ENCODE results near the gene TTN.

TTN gene

GRCh38 chr2:178491612-178492011 lies 315.6 kb downstream of the TTN start:
- no peak for DNase-seq (ENCODE audit: low read depth)

DNA sequence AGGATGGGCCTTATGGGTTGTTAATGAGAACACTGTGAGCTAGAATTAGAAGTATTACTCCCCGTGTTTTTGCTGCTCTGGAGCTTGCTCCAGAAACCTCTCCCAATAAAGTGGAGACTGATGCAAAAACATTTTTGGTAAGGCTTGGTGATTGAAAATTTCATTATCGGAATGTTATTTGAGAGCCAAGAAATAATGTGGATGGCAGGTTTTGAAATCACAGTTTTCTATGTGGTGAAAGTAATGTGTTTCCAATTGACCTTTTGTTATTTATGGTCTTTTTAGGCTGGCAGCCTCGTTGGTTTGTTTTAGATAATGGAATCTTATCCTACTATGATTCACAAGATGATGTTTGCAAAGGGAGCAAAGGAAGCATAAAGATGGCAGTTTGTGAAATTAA lies 321.9 kb downstream of the TTN start:
- no peak for DNase-seq (ENCODE audit: low read depth)
- TF ChIP-seq, protein P1, sequence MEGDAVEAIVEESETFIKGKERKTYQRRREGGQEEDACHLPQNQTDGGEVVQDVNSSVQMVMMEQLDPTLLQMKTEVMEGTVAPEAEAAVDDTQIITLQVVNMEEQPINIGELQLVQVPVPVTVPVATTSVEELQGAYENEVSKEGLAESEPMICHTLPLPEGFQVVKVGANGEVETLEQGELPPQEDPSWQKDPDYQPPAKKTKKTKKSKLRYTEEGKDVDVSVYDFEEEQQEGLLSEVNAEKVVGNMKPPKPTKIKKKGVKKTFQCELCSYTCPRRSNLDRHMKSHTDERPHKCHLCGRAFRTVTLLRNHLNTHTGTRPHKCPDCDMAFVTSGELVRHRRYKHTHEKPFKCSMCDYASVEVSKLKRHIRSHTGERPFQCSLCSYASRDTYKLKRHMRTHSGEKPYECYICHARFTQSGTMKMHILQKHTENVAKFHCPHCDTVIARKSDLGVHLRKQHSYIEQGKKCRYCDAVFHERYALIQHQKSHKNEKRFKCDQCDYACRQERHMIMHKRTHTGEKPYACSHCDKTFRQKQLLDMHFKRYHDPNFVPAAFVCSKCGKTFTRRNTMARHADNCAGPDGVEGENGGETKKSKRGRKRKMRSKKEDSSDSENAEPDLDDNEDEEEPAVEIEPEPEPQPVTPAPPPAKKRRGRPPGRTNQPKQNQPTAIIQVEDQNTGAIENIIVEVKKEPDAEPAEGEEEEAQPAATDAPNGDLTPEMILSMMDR (IDR thresholded peaks at IDR 0.05; ENCODE audit: low read length, missing control alignments) = no peak
- H3K4me3 ChIP-seq (replicated peaks; ENCODE audit: low read depth, low read length) = no peak overlapping the region

More at GRCh38 chr2:178491612-178492011, 315.6 kb downstream of the TTN start:
- no peak overlapping the region for H3K4me3 ChIP-seq (replicated peaks; ENCODE audit: low read depth, low read length)
- TF ChIP-seq, protein P1 (IDR thresholded peaks at IDR 0.05; ENCODE audit: low read length, missing control alignments) = no peak

- TF ChIP-seq, protein P1 (IDR thresholded peaks at IDR 0.05; ENCODE audit: low read length, missing control alignments) = no peak
- peak; percentile 44 for DNase-seq (ENCODE audit: low read depth)
- no peak overlapping the region for H3K4me3 ChIP-seq (replicated peaks; ENCODE audit: low read depth, low read length)
These were observed 322.8 kb downstream of the TTN start for GRCh38 chr2:178484245-178485041.

- TF ChIP-seq, protein P1 (IDR thresholded peaks at IDR 0.05; ENCODE audit: low read length, missing control alignments) = no peak
- H3K4me3 ChIP-seq (replicated peaks; ENCODE audit: low read depth, low read length) = peak overlapping the region; percentile 2
- no peak for DNase-seq (ENCODE audit: low read depth)
These were observed 324.8 kb downstream of the TTN start for GRCh38 chr2:178482437-178482836.

DNA sequence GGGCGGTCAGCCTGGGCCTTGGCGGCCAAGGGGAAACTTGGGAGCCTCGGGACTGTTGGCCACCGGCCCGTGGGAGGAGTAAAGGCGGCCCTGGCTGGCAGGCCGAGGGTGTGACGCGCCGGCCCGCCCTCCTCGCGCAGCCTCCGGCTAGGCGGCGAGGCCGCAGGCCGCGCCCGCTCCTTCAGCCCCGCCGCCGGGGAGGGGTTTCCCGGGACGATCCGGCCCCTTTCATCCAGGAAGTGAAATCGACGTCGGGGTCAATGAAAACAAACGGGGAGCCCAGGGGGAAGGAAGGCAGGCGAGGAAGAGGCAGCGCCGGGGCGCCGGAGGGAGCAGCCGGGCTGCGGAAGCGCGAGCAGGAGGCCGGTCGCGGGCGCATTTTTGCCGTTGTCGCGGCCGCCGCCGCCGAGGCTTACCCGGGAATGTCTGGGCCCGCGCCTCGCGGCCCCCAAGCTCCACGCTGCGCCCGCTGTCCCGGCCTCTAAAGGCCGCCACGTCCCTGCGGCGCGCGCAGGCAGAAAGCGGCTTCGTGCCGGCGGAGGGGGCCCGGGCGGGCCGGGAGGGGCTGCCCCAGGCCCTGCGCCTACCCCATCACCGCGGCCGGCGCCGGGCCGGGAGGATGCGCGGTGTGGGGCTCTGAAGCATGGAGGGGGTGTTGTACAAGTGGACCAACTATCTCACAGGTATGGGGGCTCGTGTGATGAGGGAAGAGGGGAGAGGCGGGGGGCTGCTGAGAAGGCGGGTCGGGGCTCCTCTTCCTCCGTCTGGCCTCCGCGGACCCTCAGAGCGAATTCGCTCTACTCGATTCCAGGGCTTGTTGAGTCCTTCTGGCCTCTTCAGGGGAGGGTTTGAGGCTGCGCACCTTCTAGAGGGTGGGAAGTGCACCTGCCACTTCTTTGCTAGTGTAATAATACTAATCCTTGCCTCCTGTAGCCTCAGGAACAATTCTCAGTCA lies 326.7 kb downstream of the TTN start, which contains the start of gene PLEKHA3:
Gene PLEKHA3, plus strand, starts transcription at position 231 of the 955 bp plus-strand sequence. Its CDS starts 413 bp downstream, at position 644.
- peak within 1 kb of the TSS; percentile 73 for H3K4me3 ChIP-seq (replicated peaks; ENCODE audit: low read depth, low read length)
- TF ChIP-seq, protein P1 (IDR thresholded peaks at IDR 0.05; ENCODE audit: low read length, missing control alignments) = no peak
- DNase-seq (ENCODE audit: low read depth) = peak; percentile 97

DNA sequence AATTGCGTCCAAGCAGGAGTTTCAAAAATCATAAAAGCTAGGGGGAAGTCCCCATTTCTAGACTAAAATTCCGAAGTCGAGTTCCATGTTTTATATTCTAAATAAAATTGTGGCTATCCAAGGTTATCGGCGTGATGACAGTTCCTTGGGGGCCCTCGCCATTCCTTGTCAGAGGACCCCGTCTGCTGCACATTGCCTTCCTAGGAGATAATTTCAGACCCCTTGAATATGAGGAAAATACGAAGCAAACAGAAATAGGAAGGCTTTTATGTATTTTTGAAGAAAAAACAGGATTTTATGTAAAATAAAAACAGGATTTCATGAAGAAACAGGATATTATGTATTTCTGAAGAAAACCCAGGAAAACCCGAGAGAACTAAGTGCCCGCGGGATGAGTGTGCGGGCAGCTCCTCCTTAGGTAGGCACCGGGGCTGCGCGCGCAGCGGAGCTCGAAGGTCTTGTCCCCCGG lies 327.4 kb downstream of the TTN start:
- peak overlapping the region; percentile 73 for H3K4me3 ChIP-seq (replicated peaks; ENCODE audit: low read depth, low read length)
- DNase-seq (ENCODE audit: low read depth) = peak; percentile 17
- TF ChIP-seq, protein P1 (IDR thresholded peaks at IDR 0.05; ENCODE audit: low read length, missing control alignments) = no peak

Measured in fibroblast of pulmonary artery (primary cell).